HEK293 (cell line): ENCODE results near the gene BCAN.

Experiments used
- BCL6B ChIP-seq: fragments of 450-650 bp; formaldehyde crosslinking; IDR thresholded peaks from 2 replicates; pipeline ENCODE4 v1.5.1; 2017; ENCODE audit warnings: missing biosample characterization, missing genetic modification characterization
- ZNF76 ChIP-seq: fragments of 450-650 bp; formaldehyde crosslinking; IDR thresholded peaks from 2 replicates; pipeline ENCODE4; 2016; ENCODE audit warnings: low read depth, missing biosample characterization, missing genetic modification characterization, borderline replicate concordance
- ZNF785 ChIP-seq: fragments of 450-650 bp; formaldehyde crosslinking; IDR thresholded peaks from 2 replicates; pipeline ENCODE4 v1.5.1; 2016; ENCODE audit warnings: missing biosample characterization, missing genetic modification characterization

GRCh38 chr1:156601892-156602291 lies 40.0 kb upstream of the BCAN start:
- no peak for TF ChIP-seq BCL6B (tag by site-specific recombination)
- no peak for TF ChIP-seq ZNF76 (tag by site-specific recombination)
- no peak for TF ChIP-seq ZNF785 (tag by site-specific recombination)
